ENCODE measurements around the gene SIPA1. TPM values are rescaled to one million over a fixed set of nuclear protein-coding genes. Genes with fewer than 3 reads are reported as not detected.

Gene SIPA1
- total RNA-seq, 4 donors from 2014 or later = 14.9 to 21.6 (median 19.0) TPM

GRCh38 chr11:65653229-65654225 is 15.6 kb downstream of the SIPA1 start:
- H3K27me3 ChIP-seq = no peaks in the 10 kb centered on the region
- peaks cover 51% of the 10 kb centered on the region for H3K4me1 ChIP-seq
- H3K4me3 ChIP-seq = peak overlapping the region; percentile 55
- peaks cover 67% of the 10 kb centered on the region for H3K36me3 ChIP-seq
- 45% methylated on average over 12 of the region's 12 CpGs for WGBS
- no peak for DNase-seq (ENCODE audit: low spot score in 2 of 2)
- TF ChIP-seq EP300 (IDR thresholded peaks at IDR 0.05) (no peak), POLR2AphosphoS5 (IDR thresholded peaks at IDR 0.05) (no peak), POLR2A (IDR thresholded peaks at IDR 0.05) (no peak), CTCF (IDR thresholded peaks at IDR 0.05) (no peak)
- peak overlapping the region; percentile 94 for H3K27ac ChIP-seq
- no peaks in the 10 kb centered on the region for H3K9me3 ChIP-seq

- Histone ChIP-seq H3K9me3 (no peaks in the 10 kb centered on the region), H3K27ac (no peak overlapping the region), H3K4me3 (no peak overlapping the region), H3K4me1 (peaks cover 44% of the 10 kb centered on the region), H3K36me3 (peaks cover 70% of the 10 kb centered on the region), H3K27me3 (no peaks in the 10 kb centered on the region)
- WGBS = 89% methylated on average over 7 of the region's 14 CpGs
- TF ChIP-seq CTCF (IDR thresholded peaks at IDR 0.05) = no peak
- TF ChIP-seq EP300 (IDR thresholded peaks at IDR 0.05) = no peak
- no peak for TF ChIP-seq POLR2A (IDR thresholded peaks at IDR 0.05)
- TF ChIP-seq POLR2AphosphoS5 (IDR thresholded peaks at IDR 0.05) = no peak
- peak in 1 of 2 donors; percentile 63 for DNase-seq (ENCODE audit: low spot score in 2 of 2)
Measured at GRCh38 chr11:65654375-65655349, 16.8 kb downstream of the SIPA1 start.

- peaks cover 71% of the 10 kb centered on the region for H3K36me3 ChIP-seq
- peaks cover 43% of the 10 kb centered on the region for H3K4me1 ChIP-seq
- no peak for DNase-seq (ENCODE audit: low spot score in 2 of 2)
- TF ChIP-seq EP300 (IDR thresholded peaks at IDR 0.05) = no peak
- TF ChIP-seq POLR2AphosphoS5 (IDR thresholded peaks at IDR 0.05) = no peak
- no peak for TF ChIP-seq CTCF (IDR thresholded peaks at IDR 0.05)
- TF ChIP-seq POLR2A (IDR thresholded peaks at IDR 0.05) = no peak
- H3K9me3 ChIP-seq = no peaks in the 10 kb centered on the region
- WGBS = 85% methylated on average over 14 of the region's 16 CpGs
- H3K4me3 ChIP-seq = no peak overlapping the region
- no peak overlapping the region for H3K27ac ChIP-seq
- no peaks in the 10 kb centered on the region for H3K27me3 ChIP-seq
Measured at GRCh38 chr11:65655570-65656332, 17.9 kb downstream of the SIPA1 start.

- no peak for TF ChIP-seq EP300 (IDR thresholded peaks at IDR 0.05)
- TF ChIP-seq CTCF (IDR thresholded peaks at IDR 0.05) = no peak
- no peak for TF ChIP-seq POLR2A (IDR thresholded peaks at IDR 0.05)
- no peak for TF ChIP-seq POLR2AphosphoS5 (IDR thresholded peaks at IDR 0.05)
- Histone ChIP-seq H3K4me3 (no peak overlapping the region), H3K27ac (no peak overlapping the region), H3K36me3 (peaks cover 80% of the 10 kb centered on the region), H3K4me1 (peaks cover 44% of the 10 kb centered on the region), H3K27me3 (no peaks in the 10 kb centered on the region), H3K9me3 (no peaks in the 10 kb centered on the region)
- WGBS = 93% methylated on average over 7 of the region's 7 CpGs
- DNase-seq (ENCODE audit: low spot score in 2 of 2) = no peak
Measured at GRCh38 chr11:65657426-65657825, 19.5 kb downstream of the SIPA1 start.

All from suprapubic skin (tissue), 4 donors.